ENCODE measurements around the gene MEOX1. TPM values are rescaled to one million over a fixed set of nuclear protein-coding genes. Genes with fewer than 3 reads are reported as not detected.

Gene MEOX1
- total RNA-seq, 1 experiment from 2014 or later: not detected

GRCh38 chr17:43640491-43641252, 21.1 kb downstream of the MEOX1 start:
- no peak for TF ChIP-seq CTCF (conservative IDR thresholded peaks at IDR 0.05)
- no peaks in the 10 kb centered on the region for H3K79me2 ChIP-seq (ENCODE audit: insufficient read depth, low read length)
- no peak overlapping the region for H3K4me2 ChIP-seq (ENCODE audit: insufficient read depth, insufficient read length, low read length)
- H3K23me2 ChIP-seq (ENCODE audit: insufficient read length, low read depth, low read length, poor library complexity, severe bottlenecking): no peaks in the 10 kb centered on the region
- H3K27me3 ChIP-seq (ENCODE audit: insufficient read depth, low read length): no peaks in the 10 kb centered on the region
- peak overlapping the region in 1 of 3 experiments; percentile 80; a peak in 1 of 7 replicates for H3K27ac Mint-ChIP-seq
- H3K79me1 ChIP-seq (ENCODE audit: insufficient read depth, low read depth, low read length, poor library complexity, severe bottlenecking): no peaks in the 10 kb centered on the region
- H3K9me3 ChIP-seq (ENCODE audit: control insufficient read depth, low read depth, low read length): no peaks in the 10 kb centered on the region
- H3K23ac ChIP-seq (ENCODE audit: insufficient read length, low read depth, low read length): no peak overlapping the region
- H3K4ac ChIP-seq (ENCODE audit: low read depth, low read length): no peak overlapping the region
- no peak overlapping the region for H2AK5ac ChIP-seq (ENCODE audit: insufficient read length, low read length)
- no peak overlapping the region for H4K8ac ChIP-seq (replicated peaks; ENCODE audit: insufficient read length, low read depth, low read length)
- no peaks in the 10 kb centered on the region for H3K4me1 ChIP-seq (ENCODE audit: insufficient read depth, low read length)
- no peak overlapping the region; a peak in 1 of 5 replicates for H3K4me3 Mint-ChIP-seq
- peaks cover 17 to 27% of the 10 kb centered on the region in 2 experiments for H3K4me1 Mint-ChIP-seq
- no peak for DNase-seq
- H3T11ph ChIP-seq (ENCODE audit: low read length): no peak overlapping the region
- WGBS (ENCODE audit: extremely low coverage, insufficient read length, low lambda C conversion rate): no CpG with 5 or more reads among the region's 8 CpGs
- no peak overlapping the region for H3K9ac ChIP-seq (ENCODE audit: extremely low read depth, insufficient read length, low read length)
- H4K20me1 ChIP-seq (ENCODE audit: control insufficient read depth, insufficient read depth, insufficient read length): no peaks in the 10 kb centered on the region
- no peak overlapping the region for H2BK20ac ChIP-seq (ENCODE audit: low read depth, low read length, poor library complexity, severe bottlenecking)
- no peak overlapping the region for H3K27ac ChIP-seq (ENCODE audit: insufficient read length, low read depth, low read length)
- H2BK12ac ChIP-seq (ENCODE audit: insufficient read length, low read depth, low read length): no peak overlapping the region
- peaks cover 2 to 3% of the 10 kb centered on the region in 2 experiments; a peak in 2 of 5 replicates for H3K9me3 Mint-ChIP-seq
- H3K27me3 Mint-ChIP-seq (ENCODE audit: low read depth): peaks cover 8% of the 10 kb centered on the region
- H2AFZ ChIP-seq (ENCODE audit: low read length): no peak overlapping the region
- H3K36me3 Mint-ChIP-seq (ENCODE audit: insufficient read depth in 1 of 3, low read depth in 3 of 3): no peaks in the 10 kb centered on the region; a peak in 2 of 7 replicates
- no peak overlapping the region for H3K14ac ChIP-seq (ENCODE audit: insufficient read depth, low read length)
- H3K56ac ChIP-seq (ENCODE audit: insufficient read length, low read depth, low read length): no peak overlapping the region
- no peak overlapping the region for H2BK5ac ChIP-seq (ENCODE audit: insufficient read length, low read length)
- H2BK120ac ChIP-seq (ENCODE audit: low read depth, low read length, poor library complexity, severe bottlenecking): no peak overlapping the region
- no peak overlapping the region for H2BK15ac ChIP-seq (ENCODE audit: low read depth, low read length)
- H3K18ac ChIP-seq (ENCODE audit: insufficient read length, low read depth, low read length): no peak overlapping the region
- H4K91ac ChIP-seq (ENCODE audit: insufficient read length, low read depth, low read length): no peak overlapping the region
- no peak overlapping the region for H4K5ac ChIP-seq (ENCODE audit: insufficient read length, low read depth, low read length)
